K562 (cell line): ENCODE measurements around the gene IFI30. TPM values are rescaled to one million over a fixed set of nuclear protein-coding genes. Genes with fewer than 3 reads are reported as not detected.

Experiments
- BRCA1 ChIP-seq, 2 experiments: fragments of 450-650 bp in 1 of 2; sonication (generic) in 1 of 2; formaldehyde crosslinking in 1 of 2; IDR thresholded peaks; 2 replicates each; pipeline versions ENCODE4 v1.5.0 to v1.6.1; 2017 to 2020; ENCODE audit warnings: mild to moderate bottlenecking in 1 of 2, missing genetic modification reagents in 1 of 2
- CREM ChIP-seq: IDR thresholded peaks from 2 replicates; pipeline ENCODE4 v1.6.1; 2014; ENCODE audit warnings: antibody characterized with exemption, low read depth
- DMBX1 ChIP-seq: fragments of 250-450 bp; sonication (Bioruptor Pico); IDR thresholded peaks from 2 replicates; pipeline ENCODE4 v1.8.0; 2022; ENCODE audit warnings: inconsistent platforms, mild to moderate bottlenecking, moderate library complexity, borderline replicate concordance
- FOSL1 ChIP-seq: fragments of 200-800 bp; sonication (Bioruptor generic); conservative IDR thresholded peaks from 2 replicates; pipeline ENCODE4 v1.6.1; 2016; ENCODE audit warnings: missing genetic modification characterization, missing compliant biosample characterization
- FOXA3 ChIP-seq, 2 experiments: fragments of 450-650 bp in 1 of 2; sonication (generic) in 1 of 2; formaldehyde crosslinking; IDR thresholded peaks in 1 of 2; conservative IDR thresholded peaks in 1 of 2; 2 replicates each; pipeline versions ENCODE4 v1.4.0 to v1.8.0; 2020 to 2022; ENCODE audit warnings: mild to moderate bottlenecking in 2 of 2, missing genetic modification reagents in 1 of 2
- FOXJ3 ChIP-seq: sonication (generic); formaldehyde crosslinking; IDR thresholded peaks from 2 replicates; pipeline ENCODE4 v1.4.0; 2020; ENCODE audit warnings: mild to moderate bottlenecking, missing genetic modification reagents
- HNRNPH1 ChIP-seq: fragments of 200-400 bp; formaldehyde crosslinking; optimal IDR thresholded peaks from 2 replicates; pipeline ENCODE3; 2017; ENCODE audit warnings: low read depth, mild to moderate bottlenecking, low read length, moderate library complexity
- MBD2 ChIP-seq: sonication (generic); IDR thresholded peaks from 2 replicates; pipeline ENCODE4 v1.6.1; 2016; ENCODE audit warnings: low read depth, borderline replicate concordance
- MECOM ChIP-seq: fragments of 250-450 bp; sonication (Bioruptor Pico); IDR thresholded peaks from 2 replicates; pipeline ENCODE4 v1.8.0; 2022; ENCODE audit warnings: inconsistent platforms
- PML ChIP-seq: IDR thresholded peaks from 2 replicates; pipeline ENCODE4 v1.6.1; 2012; ENCODE audit warnings: low read length, inconsistent platforms
- RB1 ChIP-seq: fragments of 450-650 bp; IDR thresholded peaks from 2 replicates; pipeline ENCODE4 v1.6.1; 2017; ENCODE audit warnings: low read depth, mild to moderate bottlenecking
- TAF1 ChIP-seq: IDR thresholded peaks from 2 replicates; pipeline ENCODE4 v1.6.1; 2011; ENCODE audit warnings: mild to moderate bottlenecking, low read length, moderate library complexity; ENCODE audit not compliant: insufficient read depth, control insufficient read depth, severe bottlenecking; ENCODE audit errors: extremely low read depth
- ZNF174 ChIP-seq: fragments of 250-450 bp; sonication (Bioruptor Pico); IDR thresholded peaks from 2 replicates; pipeline ENCODE4 v1.4.0; 2020; ENCODE audit warnings: mild to moderate bottlenecking
- ZNF785 ChIP-seq: fragments of 250-450 bp; sonication (Bioruptor Pico); IDR thresholded peaks from 2 replicates; pipeline ENCODE4 v1.4.0; 2020; ENCODE audit warnings: mild to moderate bottlenecking
- polyA plus RNA-seq, 8 experiments: library from polyadenylated mRNA; depleted of rRNA in 4 of 8; stranded (reverse) in 5 of 8; unstranded in 3 of 8; fragments of >200 nt; fragmentation: Nextera tagmentation in 2 of 8; fragmentation: Illumina TruSeq in 1 of 8; extraction: Ambion mirVana in 2 of 8; extraction: Trizol in 1 of 8; gene quantifications; 2 replicates each; pipeline versions ENCODE4 v1.2.1 to v1.2.3, GENCODE V29; 2011 to 2014; ENCODE audit warnings: inconsistent platforms in 1 of 8, missing spikeins in 1 of 8
- total RNA-seq, 7 experiments: library from RNA; depleted of rRNA in 6 of 7; stranded (reverse); fragments of >200 nt in 6 of 7; fragmentation: Illumina TruSeq in 2 of 7; extraction: Trizol in 2 of 7; gene quantifications; 2 replicates each; pipeline versions ENCODE4 v1.2.1 to v1.2.3, GENCODE V29; 2011 to 2021; ENCODE audit warnings: low replicate concordance in 1 of 7
- TF ChIP-seq, protein P1 (sequence below): fragments of 450-650 bp; IDR thresholded peaks from 2 replicates; pipeline ENCODE4 v1.6.1; 2016; ENCODE audit warnings: borderline replicate concordance
- TF ChIP-seq, protein P2 (sequence below): fragments of 250-450 bp; sonication (Bioruptor Pico); IDR thresholded peaks from 2 replicates; pipeline ENCODE4 v1.5.0; 2021; ENCODE audit warnings: mild to moderate bottlenecking, moderate library complexity
- TF ChIP-seq, protein P3 (sequence below): fragments of 200-800 bp; sonication (Bioruptor generic); IDR thresholded peaks from 2 replicates; pipeline ENCODE4 v1.6.1; 2017; ENCODE audit warnings: missing genetic modification characterization, missing compliant biosample characterization
- TF ChIP-seq, protein P4 (sequence below): fragments of 250-450 bp; sonication (Bioruptor Pico); IDR thresholded peaks from 2 replicates; pipeline ENCODE4 v1.5.1; 2021; ENCODE audit warnings: mild to moderate bottlenecking

IFI30 gene
- total and polyA plus RNA-seq, 9 of the 15 experiments (the other 6 are each of a cell fraction or from before 2014, with no cell fraction given) = 63.7 to 430 (median 109) TPM

DNA sequence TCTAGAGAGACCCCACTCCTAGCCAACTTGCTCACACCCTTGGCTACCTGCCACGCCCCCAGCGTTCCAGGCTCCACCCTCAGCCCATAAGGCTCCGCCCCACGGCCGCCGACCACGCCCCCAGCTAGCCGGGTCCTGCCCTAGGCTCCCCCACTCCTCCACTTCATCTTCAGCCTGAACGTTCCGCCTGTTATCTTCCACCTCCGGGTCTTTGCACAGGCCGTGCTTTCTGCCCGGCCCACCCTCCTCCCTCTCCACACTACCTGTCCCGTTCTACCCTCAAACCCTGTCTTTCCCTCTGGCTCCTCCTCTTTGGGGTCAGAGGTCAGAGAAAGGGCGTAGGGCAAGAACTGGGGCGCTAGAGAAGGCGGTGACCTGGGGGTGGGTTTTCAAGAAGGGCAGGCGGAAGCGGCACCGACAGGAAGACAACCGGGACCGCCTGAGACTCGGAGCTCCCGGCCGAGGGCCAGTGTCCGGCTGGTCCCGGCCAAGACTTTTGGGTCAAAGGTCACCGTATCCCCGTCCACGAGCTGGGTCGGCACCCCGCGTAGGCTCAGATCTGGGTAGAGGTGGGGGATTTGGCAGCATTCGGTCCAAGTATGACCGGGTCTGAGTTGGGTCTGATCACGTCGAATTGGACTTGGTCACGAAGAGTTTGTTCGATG is 50.4 kb downstream of the IFI30 start (continued):
- TF ChIP-seq CREM = peak; percentile 77
- no peak for TF ChIP-seq FOSL1 (tag)
- TF ChIP-seq DMBX1 (CRISPR knock-in tag) = 0 out of 2 replicates have a peak, but pooled peaks have one; percentile 58
- TF ChIP-seq, protein P1, sequence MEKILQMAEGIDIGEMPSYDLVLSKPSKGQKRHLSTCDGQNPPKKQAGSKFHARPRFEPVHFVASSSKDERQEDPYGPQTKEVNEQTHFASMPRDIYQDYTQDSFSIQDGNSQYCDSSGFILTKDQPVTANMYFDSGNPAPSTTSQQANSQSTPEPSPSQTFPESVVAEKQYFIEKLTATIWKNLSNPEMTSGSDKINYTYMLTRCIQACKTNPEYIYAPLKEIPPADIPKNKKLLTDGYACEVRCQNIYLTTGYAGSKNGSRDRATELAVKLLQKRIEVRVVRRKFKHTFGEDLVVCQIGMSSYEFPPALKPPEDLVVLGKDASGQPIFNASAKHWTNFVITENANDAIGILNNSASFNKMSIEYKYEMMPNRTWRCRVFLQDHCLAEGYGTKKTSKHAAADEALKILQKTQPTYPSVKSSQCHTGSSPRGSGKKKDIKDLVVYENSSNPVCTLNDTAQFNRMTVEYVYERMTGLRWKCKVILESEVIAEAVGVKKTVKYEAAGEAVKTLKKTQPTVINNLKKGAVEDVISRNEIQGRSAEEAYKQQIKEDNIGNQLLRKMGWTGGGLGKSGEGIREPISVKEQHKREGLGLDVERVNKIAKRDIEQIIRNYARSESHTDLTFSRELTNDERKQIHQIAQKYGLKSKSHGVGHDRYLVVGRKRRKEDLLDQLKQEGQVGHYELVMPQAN = peak; percentile 81
- TF ChIP-seq BRCA1 (IDR thresholded peaks at IDR 0.05) = no peak
- TF ChIP-seq BRCA1 (CRISPR knock-in tag; IDR thresholded peaks at IDR 0.05) = no peak
- TF ChIP-seq, protein P2, sequence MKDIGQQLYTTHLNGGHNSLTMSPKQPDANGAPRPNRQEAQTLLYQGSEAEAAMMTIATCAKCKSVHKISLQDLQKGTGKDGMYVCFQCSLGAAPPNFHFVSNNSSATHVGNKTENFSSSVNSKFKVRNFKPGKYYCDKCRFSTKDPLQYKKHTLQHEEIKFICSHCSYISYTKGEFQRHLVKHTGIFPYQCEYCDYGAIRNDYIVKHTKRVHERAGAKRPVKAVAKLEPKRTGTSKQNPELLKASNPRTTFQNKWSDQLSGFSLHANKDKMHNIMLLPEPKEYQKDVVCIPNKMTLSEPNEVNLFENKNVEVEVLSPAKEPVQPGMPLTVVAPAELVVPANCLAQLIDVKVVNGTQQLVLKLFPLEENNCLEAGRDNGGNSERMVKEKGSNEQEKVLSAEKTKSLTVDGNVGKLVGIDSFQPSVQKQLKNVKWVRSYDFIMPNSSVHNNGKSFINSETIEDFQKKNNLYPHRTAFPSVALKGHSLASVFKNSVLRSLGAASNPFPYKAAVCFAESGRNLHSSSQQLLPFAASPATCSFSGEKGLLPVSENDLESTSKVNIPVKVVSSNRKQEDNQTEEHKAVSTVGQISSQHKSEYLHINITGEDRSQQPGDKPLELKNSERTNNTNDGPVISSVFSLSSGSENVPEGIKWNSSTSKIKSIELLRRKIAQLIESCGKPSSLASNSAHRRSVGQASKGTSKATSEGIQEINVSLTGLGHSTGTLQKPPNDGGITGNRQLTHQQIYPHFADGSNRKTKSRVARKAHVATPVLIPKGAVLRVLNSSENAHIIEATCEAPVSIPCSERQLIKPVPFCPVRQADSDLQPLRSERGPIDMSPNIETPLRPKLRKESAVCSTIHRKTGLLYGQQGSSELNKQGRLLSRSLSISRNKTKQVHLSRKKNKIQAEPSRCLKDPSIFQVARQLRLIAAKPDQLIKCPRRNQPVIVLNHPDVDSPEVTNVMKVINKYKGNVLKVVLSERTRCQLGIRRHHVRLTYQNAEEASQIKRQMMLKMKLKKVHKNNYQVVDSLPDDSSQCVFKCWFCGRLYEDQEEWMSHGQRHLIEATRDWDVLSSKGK (CRISPR knock-in tag) = no peak
- TF ChIP-seq, protein P3, sequence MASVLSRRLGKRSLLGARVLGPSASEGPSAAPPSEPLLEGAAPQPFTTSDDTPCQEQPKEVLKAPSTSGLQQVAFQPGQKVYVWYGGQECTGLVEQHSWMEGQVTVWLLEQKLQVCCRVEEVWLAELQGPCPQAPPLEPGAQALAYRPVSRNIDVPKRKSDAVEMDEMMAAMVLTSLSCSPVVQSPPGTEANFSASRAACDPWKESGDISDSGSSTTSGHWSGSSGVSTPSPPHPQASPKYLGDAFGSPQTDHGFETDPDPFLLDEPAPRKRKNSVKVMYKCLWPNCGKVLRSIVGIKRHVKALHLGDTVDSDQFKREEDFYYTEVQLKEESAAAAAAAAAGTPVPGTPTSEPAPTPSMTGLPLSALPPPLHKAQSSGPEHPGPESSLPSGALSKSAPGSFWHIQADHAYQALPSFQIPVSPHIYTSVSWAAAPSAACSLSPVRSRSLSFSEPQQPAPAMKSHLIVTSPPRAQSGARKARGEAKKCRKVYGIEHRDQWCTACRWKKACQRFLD (CRISPR knock-in tag) = peak; percentile 18; the same call in 1 of the 2 replicates
- no peak for TF ChIP-seq FOXJ3 (CRISPR knock-in tag)
- TF ChIP-seq RB1 = peak; percentile 48
- TF ChIP-seq PML = peak; percentile 68; the same call in 1 of the 2 replicates
- 0 out of 2 replicates have a peak, but pooled peaks have one; percentile 5 for TF ChIP-seq MECOM
- peak; percentile 55 for TF ChIP-seq TAF1
- no peak for TF ChIP-seq ZNF174 (CRISPR knock-in tag)
- TF ChIP-seq HNRNPH1 = no peak
- TF ChIP-seq MBD2 = peak; percentile 48; the same call in 1 of the 2 replicates
- no peak for TF ChIP-seq ZNF785
- TF ChIP-seq, protein P4, sequence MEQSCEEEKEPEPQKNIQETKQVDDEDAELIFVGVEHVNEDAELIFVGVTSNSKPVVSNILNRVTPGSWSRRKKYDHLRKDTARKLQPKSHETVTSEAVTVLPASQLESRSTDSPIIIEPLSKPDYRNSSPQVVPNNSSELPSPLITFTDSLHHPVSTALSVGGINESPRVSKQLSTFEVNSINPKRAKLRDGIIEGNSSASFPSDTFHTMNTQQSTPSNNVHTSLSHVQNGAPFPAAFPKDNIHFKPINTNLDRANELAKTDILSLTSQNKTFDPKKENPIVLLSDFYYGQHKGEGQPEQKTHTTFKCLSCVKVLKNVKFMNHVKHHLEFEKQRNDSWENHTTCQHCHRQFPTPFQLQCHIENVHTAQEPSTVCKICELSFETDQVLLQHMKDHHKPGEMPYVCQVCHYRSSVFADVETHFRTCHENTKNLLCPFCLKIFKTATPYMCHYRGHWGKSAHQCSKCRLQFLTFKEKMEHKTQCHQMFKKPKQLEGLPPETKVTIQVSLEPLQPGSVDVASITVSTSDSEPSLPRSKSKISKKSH (CRISPR knock-in tag) = no peak
- 0 out of 4 replicates have a peak, but pooled peaks of 1 of the 2 experiments have one; percentile 22 for TF ChIP-seq FOXA3 (CRISPR knock-in tag; conservative IDR thresholded peaks at IDR 0.05 in 1 of 2, IDR thresholded peaks at IDR 0.05 in 1 of 2)
